ENCODE data around the gene WDR7. TPM values are rescaled to one million over a fixed set of nuclear protein-coding genes. Genes with fewer than 3 reads are reported as not detected.

WDR7 gene
- total and polyA plus RNA-seq, 3 experiments from 2014 or later = 20.5 to 21.9 (median 20.6) TPM

- Mint-ChIP-seq H3K27ac (no peak overlapping the region), H3K4me3 (no peak overlapping the region), H3K27me3 (no peaks in the 10 kb centered on the region), H3K4me1 (no peaks in the 10 kb centered on the region), H3K36me3 (peaks cover 10 to 23% (median 20%) of the 10 kb centered on the region in 3 donors), H3K9me3 (no peaks in the 10 kb centered on the region)
- Histone ChIP-seq H3K36me3 (ENCODE audit: insufficient read depth, low read length) (no peaks in the 10 kb centered on the region), H3K4me1 (ENCODE audit: insufficient read depth, low read length) (no peaks in the 10 kb centered on the region), H3K9me3 (ENCODE audit: low read length) (no peaks in the 10 kb centered on the region), H3K27me3 (ENCODE audit: insufficient read depth, low read length, poor library complexity, severe bottlenecking) (no peaks in the 10 kb centered on the region), H3K27ac (ENCODE audit: low read depth, low read length) (no peak overlapping the region), H3K4me3 (ENCODE audit: low read length) (no peak overlapping the region)
- ChIA-PET CTCF (no interaction called here), POLR2A (no interaction called here)
- DNase-seq = no peak
Measured at GRCh38 chr18:56953428-56954198, 302.5 kb downstream of the WDR7 start.

GRCh38 chr18:56955490-56955889 lies 304.3 kb downstream of the WDR7 start:
- Mint-ChIP-seq H3K27me3 (no peaks in the 10 kb centered on the region), H3K27ac (no peak overlapping the region), H3K36me3 (peaks cover 10 to 22% (median 21%) of the 10 kb centered on the region in 3 donors), H3K9me3 (no peaks in the 10 kb centered on the region), H3K4me3 (no peak overlapping the region), H3K4me1 (no peaks in the 10 kb centered on the region)
- H3K9me3 ChIP-seq (ENCODE audit: low read length) = no peaks in the 10 kb centered on the region
- DNase-seq = no peak
- POLR2A ChIA-PET = no interaction called here
- no peak overlapping the region for H3K4me3 ChIP-seq (ENCODE audit: low read length)
- H3K27me3 ChIP-seq (ENCODE audit: insufficient read depth, low read length, poor library complexity, severe bottlenecking) = no peaks in the 10 kb centered on the region
- CTCF ChIA-PET = no interaction called here
- no peaks in the 10 kb centered on the region for H3K4me1 ChIP-seq (ENCODE audit: insufficient read depth, low read length)
- no peaks in the 10 kb centered on the region for H3K36me3 ChIP-seq (ENCODE audit: insufficient read depth, low read length)
- no peak overlapping the region for H3K27ac ChIP-seq (ENCODE audit: low read depth, low read length)

GRCh38 chr18:56959120-56959519 lies 308.0 kb downstream of the WDR7 start:
- H3K4me3 Mint-ChIP-seq = no peak overlapping the region
- Histone ChIP-seq H3K4me1 (ENCODE audit: insufficient read depth, low read length) (no peaks in the 10 kb centered on the region), H3K4me3 (ENCODE audit: low read length) (no peak overlapping the region), H3K36me3 (ENCODE audit: insufficient read depth, low read length) (no peaks in the 10 kb centered on the region), H3K9me3 (ENCODE audit: low read length) (no peaks in the 10 kb centered on the region), H3K27me3 (ENCODE audit: insufficient read depth, low read length, poor library complexity, severe bottlenecking) (no peaks in the 10 kb centered on the region), H3K27ac (ENCODE audit: low read depth, low read length) (no peak overlapping the region)
- H3K36me3 Mint-ChIP-seq = peaks cover 15 to 33% (median 32%) of the 10 kb centered on the region in 3 donors
- peak overlapping the region in 1 of 8 donors; percentile 16 for H3K27ac Mint-ChIP-seq
- no peaks in the 10 kb centered on the region for H3K27me3 Mint-ChIP-seq
- H3K4me1 Mint-ChIP-seq = no peaks in the 10 kb centered on the region
- POLR2A ChIA-PET = no interaction called here
- DNase-seq = no peak
- no peaks in the 10 kb centered on the region for H3K9me3 Mint-ChIP-seq
- CTCF ChIA-PET = no interaction called here

- H3K36me3 Mint-ChIP-seq = peaks cover 22 to 38% (median 31%) of the 10 kb centered on the region in 3 donors
- ChIA-PET POLR2A (no interaction called here), CTCF (no interaction called here)
- H3K9me3 ChIP-seq (ENCODE audit: low read length) = no peaks in the 10 kb centered on the region
- H3K27me3 Mint-ChIP-seq = no peaks in the 10 kb centered on the region
- no peak overlapping the region for H3K27ac Mint-ChIP-seq
- no peaks in the 10 kb centered on the region for H3K4me1 Mint-ChIP-seq
- no peaks in the 10 kb centered on the region for H3K9me3 Mint-ChIP-seq
- H3K4me3 Mint-ChIP-seq = no peak overlapping the region
- H3K4me1 ChIP-seq (ENCODE audit: insufficient read depth, low read length) = no peaks in the 10 kb centered on the region
- H3K4me3 ChIP-seq (ENCODE audit: low read length) = no peak overlapping the region
- H3K36me3 ChIP-seq (ENCODE audit: insufficient read depth, low read length) = no peaks in the 10 kb centered on the region
- no peak for DNase-seq
- H3K27me3 ChIP-seq (ENCODE audit: insufficient read depth, low read length, poor library complexity, severe bottlenecking) = no peaks in the 10 kb centered on the region
- no peak overlapping the region for H3K27ac ChIP-seq (ENCODE audit: low read depth, low read length)
Measured at GRCh38 chr18:56962322-56962721, 311.2 kb downstream of the WDR7 start.

GRCh38 chr18:56967035-56967434 lies 315.9 kb downstream of the WDR7 start:
- H3K9me3 Mint-ChIP-seq = no peaks in the 10 kb centered on the region
- no peak overlapping the region for H3K27ac ChIP-seq (ENCODE audit: low read depth, low read length)
- DNase-seq = no peak
- no peaks in the 10 kb centered on the region for H3K4me1 ChIP-seq (ENCODE audit: insufficient read depth, low read length)
- H3K4me3 Mint-ChIP-seq = no peak overlapping the region
- H3K27me3 ChIP-seq (ENCODE audit: insufficient read depth, low read length, poor library complexity, severe bottlenecking) = no peaks in the 10 kb centered on the region
- no peaks in the 10 kb centered on the region for H3K9me3 ChIP-seq (ENCODE audit: low read length)
- H3K36me3 ChIP-seq (ENCODE audit: insufficient read depth, low read length) = no peaks in the 10 kb centered on the region
- CTCF ChIA-PET = no interaction called here
- no peaks in the 10 kb centered on the region for H3K27me3 Mint-ChIP-seq
- POLR2A ChIA-PET = no interaction called here
- no peak overlapping the region for H3K27ac Mint-ChIP-seq
- peaks cover 26 to 37% (median 36%) of the 10 kb centered on the region in 3 donors for H3K36me3 Mint-ChIP-seq
- no peak overlapping the region for H3K4me3 ChIP-seq (ENCODE audit: low read length)
- no peaks in the 10 kb centered on the region for H3K4me1 Mint-ChIP-seq

- no peak for DNase-seq
- ChIA-PET POLR2A (no interaction called here), CTCF (no interaction called here)
- no peak overlapping the region for H3K4me3 ChIP-seq (ENCODE audit: low read length)
- H3K9me3 ChIP-seq (ENCODE audit: low read length) = no peaks in the 10 kb centered on the region
- no peak overlapping the region for H3K27ac ChIP-seq (ENCODE audit: low read depth, low read length)
- H3K4me1 ChIP-seq (ENCODE audit: insufficient read depth, low read length) = no peaks in the 10 kb centered on the region
- H3K36me3 ChIP-seq (ENCODE audit: insufficient read depth, low read length) = no peaks in the 10 kb centered on the region
- Mint-ChIP-seq H3K4me3 (no peak overlapping the region), H3K9me3 (no peaks in the 10 kb centered on the region), H3K27me3 (no peaks in the 10 kb centered on the region), H3K27ac (no peak overlapping the region), H3K4me1 (no peaks in the 10 kb centered on the region), H3K36me3 (peaks cover 16 to 26% (median 25%) of the 10 kb centered on the region in 3 donors)
- no peaks in the 10 kb centered on the region for H3K27me3 ChIP-seq (ENCODE audit: insufficient read depth, low read length, poor library complexity, severe bottlenecking)
Measured at GRCh38 chr18:56973487-56973886, 322.3 kb downstream of the WDR7 start.

- no peak for DNase-seq
- H3K4me3 Mint-ChIP-seq = no peak overlapping the region
- Histone ChIP-seq H3K27me3 (ENCODE audit: insufficient read depth, low read length, poor library complexity, severe bottlenecking) (no peaks in the 10 kb centered on the region), H3K9me3 (ENCODE audit: low read length) (no peaks in the 10 kb centered on the region), H3K27ac (ENCODE audit: low read depth, low read length) (no peak overlapping the region), H3K4me3 (ENCODE audit: low read length) (no peak overlapping the region), H3K4me1 (ENCODE audit: insufficient read depth, low read length) (no peaks in the 10 kb centered on the region), H3K36me3 (ENCODE audit: insufficient read depth, low read length) (no peaks in the 10 kb centered on the region)
- H3K9me3 Mint-ChIP-seq = no peaks in the 10 kb centered on the region
- no peaks in the 10 kb centered on the region for H3K27me3 Mint-ChIP-seq
- ChIA-PET POLR2A (no interaction called here), CTCF (no interaction called here)
- H3K27ac Mint-ChIP-seq = no peak overlapping the region
- H3K4me1 Mint-ChIP-seq = no peaks in the 10 kb centered on the region
- peaks cover 16 to 24% (median 21%) of the 10 kb centered on the region in 3 donors for H3K36me3 Mint-ChIP-seq
Measured at GRCh38 chr18:56974141-56974540, 323.0 kb downstream of the WDR7 start.

GRCh38 chr18:56975276-56975675 lies 324.1 kb downstream of the WDR7 start:
- no peaks in the 10 kb centered on the region for H3K9me3 Mint-ChIP-seq
- Histone ChIP-seq H3K27me3 (ENCODE audit: insufficient read depth, low read length, poor library complexity, severe bottlenecking) (no peaks in the 10 kb centered on the region), H3K4me3 (ENCODE audit: low read length) (no peak overlapping the region), H3K36me3 (ENCODE audit: insufficient read depth, low read length) (no peaks in the 10 kb centered on the region), H3K4me1 (ENCODE audit: insufficient read depth, low read length) (no peaks in the 10 kb centered on the region), H3K27ac (ENCODE audit: low read depth, low read length) (no peak overlapping the region), H3K9me3 (ENCODE audit: low read length) (no peaks in the 10 kb centered on the region)
- DNase-seq = no peak
- peak overlapping the region in 1 of 8 donors; percentile 23 for H3K27ac Mint-ChIP-seq
- no peaks in the 10 kb centered on the region for H3K4me1 Mint-ChIP-seq
- H3K36me3 Mint-ChIP-seq = peaks cover 16 to 24% (median 19%) of the 10 kb centered on the region in 3 donors
- H3K27me3 Mint-ChIP-seq = no peaks in the 10 kb centered on the region
- CTCF ChIA-PET = no interaction called here
- POLR2A ChIA-PET = no interaction called here
- no peak overlapping the region for H3K4me3 Mint-ChIP-seq
